OCI-LY7 (cell line): ENCODE data around the gene SASH3. TPM values are rescaled to one million over a fixed set of nuclear protein-coding genes. Genes with fewer than 3 reads are reported as not detected.

Source experiments
- BruUV-seq: library from RNA; stranded (reverse); fragments of 400-500 nt; replicated peaks from 2 replicates; lab custom pipeline; 2021; lab: Mats Ljungman, UMichigan
- CTCF ChIA-PET: fragments of 300-600 bp; sonication (Branson Sonifier 250); formaldehyde crosslinking; loops from one replicate; lab custom pipeline; 2022; ENCODE audit warnings: antibody characterized with exemption; ENCODE audit not compliant: unreplicated experiment; lab: Charles Lee
- POLR2A ChIA-PET: fragments of 300-600 bp; sonication (Branson Sonifier 250); formaldehyde crosslinking; loops from one replicate; lab custom pipeline; 2022; ENCODE audit warnings: antibody characterized with exemption; lab: Charles Lee
- DNase-seq: peaks from one replicate; pipeline ENCODE4 v3.0.0-alpha.2; 2015; ENCODE audit warnings: low spot score
- H2AFZ ChIP-seq: fragments of 200-600 bp; sonication (generic), shearing (Covaris generic); 2 replicates; pipeline ENCODE4 v1.6.1; 2014; ENCODE audit warnings: mild to moderate bottlenecking, antibody characterized with exemption, low read length, moderate library complexity
- H3K27ac ChIP-seq: fragments of 200-600 bp; sonication (generic); 2 replicates; pipeline ENCODE4 v1.5.1; 2014; ENCODE audit warnings: mixed run types, low read depth, mild to moderate bottlenecking, moderate library complexity, low read length, inconsistent platforms; ENCODE audit not compliant: poor library complexity, severe bottlenecking
- H3K36me3 ChIP-seq: fragments of 200-600 bp; sonication (generic); 2 replicates; pipeline ENCODE4 v1.6.1; 2014; ENCODE audit warnings: mild to moderate bottlenecking, antibody characterized with exemption, low read length, moderate library complexity, mixed read lengths; ENCODE audit not compliant: insufficient read depth
- H3K4me1 ChIP-seq: fragments of 200-600 bp; sonication (generic); 2 replicates; pipeline ENCODE4 v1.5.1; 2014; ENCODE audit warnings: mild to moderate bottlenecking, low read length; ENCODE audit not compliant: insufficient read depth, poor library complexity, severe bottlenecking
- H3K4me2 ChIP-seq: fragments of 200-600 bp; sonication (generic); 2 replicates; pipeline ENCODE4 v1.6.1; 2014; ENCODE audit warnings: mild to moderate bottlenecking, low read length
- H3K4me3 ChIP-seq: fragments of 200-600 bp; sonication (generic); 2 replicates; pipeline ENCODE4 v1.5.1; 2014; ENCODE audit warnings: mild to moderate bottlenecking, low read depth, low read length; ENCODE audit not compliant: poor library complexity, severe bottlenecking
- H3K79me2 ChIP-seq: fragments of 200-600 bp; sonication (generic); 2 replicates; pipeline ENCODE4 v1.6.1; 2016; ENCODE audit warnings: low read depth, mild to moderate bottlenecking, low read length, moderate library complexity, mixed read lengths; ENCODE audit not compliant: insufficient read depth
- H3K9me2 ChIP-seq: fragments of 200-600 bp; sonication (generic); 2 replicates; pipeline ENCODE4 v1.6.1; 2016; ENCODE audit warnings: mild to moderate bottlenecking, low read length, mixed read lengths; ENCODE audit not compliant: insufficient read depth
- H3K9me3 ChIP-seq: fragments of 200-600 bp; sonication (generic); 2 replicates; pipeline ENCODE4 v1.6.1; 2014; ENCODE audit warnings: mild to moderate bottlenecking, mixed run types, low read length, mixed read lengths
- H4K20me1 ChIP-seq: fragments of 200-600 bp; sonication (generic); 2 replicates; pipeline ENCODE4 v1.6.1; 2014; ENCODE audit warnings: mild to moderate bottlenecking, antibody characterized with exemption, low read length, moderate library complexity, mixed read lengths; ENCODE audit not compliant: insufficient read depth
- EZH2phosphoT487 ChIP-seq: fragments of 200-600 bp; sonication (generic); IDR thresholded peaks from 2 replicates; pipeline ENCODE4 v1.6.1; 2018; ENCODE audit warnings: low read depth, borderline replicate concordance, mild to moderate bottlenecking, mixed run types, antibody characterized with exemption, low read length, moderate library complexity, mixed read lengths
- intact Hi-C: fragments of 100-400 bp; cut with micrococcal nuclease; formaldehyde crosslinking; loops from one replicate; pipeline ENCODE4 v1.10.0; 2022; ENCODE audit not compliant: unreplicated experiment
- total RNA-seq, 2 experiments: library from RNA; depleted of rRNA in 1 of 2; stranded (reverse); fragments of >200 nt in 1 of 2; shearing (Covaris generic) in 1 of 2; gene quantifications; 2 replicates each; pipeline ENCODE4 v1.2.3, GENCODE V29; 2014 to 2022
- TF ChIP-seq, protein P1 (sequence below): fragments of 200-600 bp; sonication (generic); conservative IDR thresholded peaks from 2 replicates; pipeline ENCODE4 v1.5.1; 2014; ENCODE audit warnings: mild to moderate bottlenecking, antibody characterized with exemption, low read length, moderate library complexity, mixed read lengths

Gene SASH3
- total RNA-seq, 2 experiments from 2014 or later: 157 to 194 TPM

DNA sequence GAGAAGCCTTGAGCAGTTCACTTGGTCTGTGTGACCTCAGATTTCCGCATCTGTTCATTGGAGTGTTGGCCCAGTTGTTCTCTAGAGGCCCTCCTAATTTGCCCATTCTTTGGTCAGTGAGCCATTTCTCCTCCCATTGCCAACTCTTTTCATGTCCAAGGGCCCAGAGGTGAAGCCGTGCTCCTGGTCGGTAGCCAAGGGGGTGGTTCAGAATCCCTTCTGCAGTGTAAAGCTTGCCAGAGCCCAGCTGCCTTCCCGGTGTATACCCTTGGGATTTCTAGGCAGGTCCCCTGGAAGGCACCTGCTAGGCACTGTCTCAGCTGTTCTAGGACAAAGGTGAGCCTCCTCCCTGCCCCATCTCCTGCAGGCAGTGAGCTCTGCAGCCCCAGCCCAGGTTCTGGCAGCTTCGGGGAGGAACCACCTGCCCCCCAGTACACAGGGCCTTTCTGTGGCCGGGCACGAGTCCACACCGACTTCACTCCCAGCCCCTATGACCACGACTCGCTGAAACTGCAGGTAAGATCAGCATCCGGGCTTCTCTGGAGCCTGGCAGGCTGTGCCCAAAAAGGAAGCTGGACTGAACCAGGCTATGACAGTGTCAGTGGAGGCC lies 12.3 kb downstream of the SASH3 start:
- TF ChIP-seq, protein P1, sequence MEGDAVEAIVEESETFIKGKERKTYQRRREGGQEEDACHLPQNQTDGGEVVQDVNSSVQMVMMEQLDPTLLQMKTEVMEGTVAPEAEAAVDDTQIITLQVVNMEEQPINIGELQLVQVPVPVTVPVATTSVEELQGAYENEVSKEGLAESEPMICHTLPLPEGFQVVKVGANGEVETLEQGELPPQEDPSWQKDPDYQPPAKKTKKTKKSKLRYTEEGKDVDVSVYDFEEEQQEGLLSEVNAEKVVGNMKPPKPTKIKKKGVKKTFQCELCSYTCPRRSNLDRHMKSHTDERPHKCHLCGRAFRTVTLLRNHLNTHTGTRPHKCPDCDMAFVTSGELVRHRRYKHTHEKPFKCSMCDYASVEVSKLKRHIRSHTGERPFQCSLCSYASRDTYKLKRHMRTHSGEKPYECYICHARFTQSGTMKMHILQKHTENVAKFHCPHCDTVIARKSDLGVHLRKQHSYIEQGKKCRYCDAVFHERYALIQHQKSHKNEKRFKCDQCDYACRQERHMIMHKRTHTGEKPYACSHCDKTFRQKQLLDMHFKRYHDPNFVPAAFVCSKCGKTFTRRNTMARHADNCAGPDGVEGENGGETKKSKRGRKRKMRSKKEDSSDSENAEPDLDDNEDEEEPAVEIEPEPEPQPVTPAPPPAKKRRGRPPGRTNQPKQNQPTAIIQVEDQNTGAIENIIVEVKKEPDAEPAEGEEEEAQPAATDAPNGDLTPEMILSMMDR: no peak
- no peak for TF ChIP-seq EZH2phosphoT487
- Histone ChIP-seq H3K36me3 (peaks cover 99% of the 10 kb centered on the region), H3K79me2 (peaks cover 15% of the 10 kb centered on the region), H3K4me1 (peaks cover 8% of the 10 kb centered on the region), H3K9me2 (no peaks in the 10 kb centered on the region), H3K27ac (no peak overlapping the region), H3K9me3 (no peaks in the 10 kb centered on the region), H3K4me3 (no peak overlapping the region), H4K20me1 (peaks cover 5% of the 10 kb centered on the region; the same call in 1 of the 2 replicates), H2AFZ (no peak overlapping the region), H3K4me2 (no peak overlapping the region)
- no peak for DNase-seq
- POLR2A ChIA-PET: no interaction called here
- no TSS peak for BruUV-seq
- intact Hi-C loops: no loop called here
- CTCF ChIA-PET: no interaction called here

DNA sequence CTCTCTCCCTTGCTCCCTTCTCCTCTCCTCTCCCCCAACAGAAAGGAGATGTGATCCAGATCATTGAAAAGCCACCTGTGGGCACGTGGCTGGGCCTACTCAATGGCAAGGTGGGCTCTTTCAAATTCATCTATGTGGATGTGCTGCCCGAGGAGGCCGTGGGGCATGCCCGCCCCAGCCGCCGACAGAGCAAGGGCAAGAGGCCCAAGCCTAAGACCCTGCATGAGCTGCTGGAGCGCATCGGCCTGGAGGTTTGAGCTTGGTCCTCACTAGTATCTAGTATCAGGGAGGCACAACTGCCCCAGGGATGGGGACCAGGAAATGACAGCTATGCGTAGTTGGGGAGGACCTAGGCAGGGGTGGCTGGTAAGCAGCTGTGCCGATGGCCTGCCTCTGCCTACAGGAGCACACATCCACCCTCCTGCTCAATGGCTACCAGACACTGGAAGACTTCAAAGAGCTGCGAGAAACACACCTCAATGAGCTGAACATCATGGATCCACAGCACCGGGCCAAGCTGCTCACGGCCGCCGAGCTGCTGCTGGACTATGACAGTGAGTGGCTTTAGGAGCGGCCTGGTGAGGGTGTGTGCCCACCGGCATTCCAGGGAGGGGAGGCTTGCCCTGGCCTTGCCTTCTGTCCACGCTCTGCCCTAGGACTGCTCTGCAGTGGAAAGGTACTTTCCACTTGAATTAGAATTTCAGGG lies 13.0 kb downstream of the SASH3 start:
- ChIA-PET POLR2A (no interaction called here), CTCF (no interaction called here)
- peaks cover 99% of the 10 kb centered on the region for H3K36me3 ChIP-seq
- no TSS peak for BruUV-seq
- H3K79me2 ChIP-seq: peaks cover 9% of the 10 kb centered on the region
- no peak for DNase-seq
- H3K9me3 ChIP-seq: no peaks in the 10 kb centered on the region
- H2AFZ ChIP-seq: no peak overlapping the region
- H3K9me2 ChIP-seq: no peaks in the 10 kb centered on the region
- intact Hi-C loops: no loop called here
- no peak overlapping the region for H3K4me3 ChIP-seq
- H3K4me1 ChIP-seq: peaks cover under 1% of the 10 kb centered on the region
- no peak overlapping the region for H3K27ac ChIP-seq
- H4K20me1 ChIP-seq: no peaks in the 10 kb centered on the region; the same call in 1 of the 2 replicates
- no peak overlapping the region for H3K4me2 ChIP-seq
- TF ChIP-seq, protein P1: no peak
- TF ChIP-seq EZH2phosphoT487: no peak
